Neural cell (in vitro differentiated cells): Measurements from ENCODE around the gene SETD6.

Experiments used
- EP300 ChIP-seq: fragments of 450-650 bp; conservative IDR thresholded peaks from 2 replicates; pipeline ENCODE4 v1.6.1; 2014; ENCODE audit warnings: antibody characterized with exemption, mild to moderate bottlenecking, moderate library complexity; ENCODE audit not compliant: poor library complexity, severe bottlenecking
- TF ChIP-seq, protein P1 (sequence below): fragments of 450-650 bp; IDR thresholded peaks from 2 replicates; pipeline ENCODE4 v1.5.1; 2014; ENCODE audit warnings: antibody characterized with exemption, mild to moderate bottlenecking, moderate library complexity; ENCODE audit not compliant: poor library complexity, severe bottlenecking

GRCh38 chr16:58543685-58544084 is 28.4 kb downstream of the SETD6 start:
- TF ChIP-seq, protein P1, sequence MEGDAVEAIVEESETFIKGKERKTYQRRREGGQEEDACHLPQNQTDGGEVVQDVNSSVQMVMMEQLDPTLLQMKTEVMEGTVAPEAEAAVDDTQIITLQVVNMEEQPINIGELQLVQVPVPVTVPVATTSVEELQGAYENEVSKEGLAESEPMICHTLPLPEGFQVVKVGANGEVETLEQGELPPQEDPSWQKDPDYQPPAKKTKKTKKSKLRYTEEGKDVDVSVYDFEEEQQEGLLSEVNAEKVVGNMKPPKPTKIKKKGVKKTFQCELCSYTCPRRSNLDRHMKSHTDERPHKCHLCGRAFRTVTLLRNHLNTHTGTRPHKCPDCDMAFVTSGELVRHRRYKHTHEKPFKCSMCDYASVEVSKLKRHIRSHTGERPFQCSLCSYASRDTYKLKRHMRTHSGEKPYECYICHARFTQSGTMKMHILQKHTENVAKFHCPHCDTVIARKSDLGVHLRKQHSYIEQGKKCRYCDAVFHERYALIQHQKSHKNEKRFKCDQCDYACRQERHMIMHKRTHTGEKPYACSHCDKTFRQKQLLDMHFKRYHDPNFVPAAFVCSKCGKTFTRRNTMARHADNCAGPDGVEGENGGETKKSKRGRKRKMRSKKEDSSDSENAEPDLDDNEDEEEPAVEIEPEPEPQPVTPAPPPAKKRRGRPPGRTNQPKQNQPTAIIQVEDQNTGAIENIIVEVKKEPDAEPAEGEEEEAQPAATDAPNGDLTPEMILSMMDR: no peak
- TF ChIP-seq EP300: no peak
